ENCODE data around the gene NACC2. TPM values are rescaled to one million over a fixed set of nuclear protein-coding genes. Genes with fewer than 3 reads are reported as not detected.
A peak's percentile ranks its signal among the peaks of the same experiment; 100 is the strongest.

Gene NACC2
- total and polyA plus RNA-seq, 9 donors = 6.8 to 11.7 (median 9.3) TPM

DNA sequence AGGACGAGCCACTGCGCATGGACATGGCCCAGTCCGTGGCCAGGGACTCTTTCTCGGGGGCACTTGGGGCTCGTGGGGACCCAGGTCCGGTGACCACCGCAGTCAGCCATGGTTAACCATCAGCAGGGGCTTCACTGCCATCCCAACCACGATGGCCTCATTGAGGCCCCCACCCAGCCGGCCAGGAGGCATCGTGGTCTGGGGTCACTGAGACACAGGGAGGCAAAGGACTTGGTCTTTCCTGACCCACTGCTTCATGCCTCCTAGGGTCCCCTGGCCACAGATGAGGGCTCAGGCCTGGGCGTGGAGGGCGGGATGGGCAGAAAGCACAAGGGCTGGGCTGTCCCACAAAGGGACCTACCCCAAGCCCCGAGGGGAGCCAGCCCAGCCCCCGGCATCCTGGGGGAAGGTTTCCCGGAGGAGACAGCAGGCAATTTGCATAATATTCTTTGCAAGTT is 6.6 kb downstream of the NACC2 start:
- Histone ChIP-seq H3K4me3 (ENCODE audit: low read length) (no peak overlapping the region), H3K27ac (ENCODE audit: low read length) (no peak overlapping the region)
- WGBS (ENCODE audit: insufficient coverage) = 78% methylated on average over 15 of the region's 15 CpGs

DNA sequence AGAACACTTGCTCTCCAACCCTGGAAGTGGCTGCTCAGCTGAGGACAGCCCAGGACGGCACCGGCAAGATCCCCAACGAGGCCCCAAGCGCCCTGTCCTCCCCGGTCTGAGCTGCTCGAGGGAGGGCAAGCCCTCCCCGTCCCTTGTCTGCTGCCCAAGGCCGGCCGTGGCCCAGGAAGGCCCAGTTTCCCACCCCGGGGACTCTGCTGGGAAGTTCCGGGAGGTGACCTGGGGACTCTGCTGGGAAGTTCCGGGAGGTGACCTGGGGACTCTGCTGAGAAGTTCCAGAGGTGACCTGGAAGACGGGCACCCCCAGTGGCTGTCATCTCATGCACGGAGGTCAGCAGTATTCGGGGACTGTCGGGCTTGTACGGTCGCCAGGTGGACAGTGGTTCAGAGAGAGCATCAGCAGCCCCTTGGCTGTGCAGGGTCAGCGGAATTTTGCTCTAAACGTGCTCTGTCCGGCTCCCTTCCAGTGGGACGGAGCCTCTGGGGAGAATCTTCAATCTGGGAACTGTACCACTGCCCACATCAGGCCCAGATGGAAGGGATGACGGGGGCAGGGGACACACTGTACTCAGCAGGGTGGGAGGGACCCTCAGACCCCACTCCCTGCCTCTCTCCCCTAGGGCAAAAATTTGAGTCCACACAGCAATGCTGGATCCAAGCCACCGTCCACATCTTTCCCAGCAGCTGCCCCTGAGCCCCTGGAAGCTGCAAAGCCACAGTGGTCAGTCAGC is 7.2 kb downstream of the NACC2 start:
- Histone ChIP-seq H3K9me3 (replicated peaks; ENCODE audit: control insufficient read depth, low read depth, low read length) (no peaks in the 10 kb centered on the region), H3K4me1 (ENCODE audit: control insufficient read depth, insufficient read depth, low read length) (peaks cover 70% of the 10 kb centered on the region), H3K27me3 (ENCODE audit: control insufficient read depth, insufficient read depth, low read length) (no peaks in the 10 kb centered on the region), H3K36me3 (ENCODE audit: control insufficient read depth, insufficient read depth, low read length) (peaks cover 15% of the 10 kb centered on the region), H3K4me3 (ENCODE audit: low read length) (no peak overlapping the region), H3K27ac (ENCODE audit: low read length) (no peak overlapping the region)
- peak; percentile 2 for DNase-seq
- whole genome bisulfite sequencing (ENCODE audit: insufficient coverage) = 70% methylated on average over 23 of the region's 24 CpGs

More for the DNA sequence above, 6.6 kb downstream of the NACC2 start:
- H3K36me3 ChIP-seq (ENCODE audit: control insufficient read depth, insufficient read depth, low read length) = peaks cover 9% of the 10 kb centered on the region
- DNase-seq = no peak
- H3K4me1 ChIP-seq (ENCODE audit: control insufficient read depth, insufficient read depth, low read length) = peaks cover 72% of the 10 kb centered on the region
- no peaks in the 10 kb centered on the region for H3K27me3 ChIP-seq (ENCODE audit: control insufficient read depth, insufficient read depth, low read length)
- H3K9me3 ChIP-seq (replicated peaks; ENCODE audit: control insufficient read depth, low read depth, low read length) = no peaks in the 10 kb centered on the region

GRCh38 chr9:136086951-136087740 is 7.9 kb downstream of the NACC2 start:
- Histone ChIP-seq H3K4me3 (ENCODE audit: low read length) (no peak overlapping the region), H3K27me3 (ENCODE audit: control insufficient read depth, insufficient read depth, low read length) (no peaks in the 10 kb centered on the region), H3K36me3 (ENCODE audit: control insufficient read depth, insufficient read depth, low read length) (peaks cover 9% of the 10 kb centered on the region), H3K9me3 (replicated peaks; ENCODE audit: control insufficient read depth, low read depth, low read length) (no peaks in the 10 kb centered on the region), H3K4me1 (ENCODE audit: control insufficient read depth, insufficient read depth, low read length) (peaks cover 70% of the 10 kb centered on the region), H3K27ac (ENCODE audit: low read length) (no peak overlapping the region)
- 88% methylated on average over 21 of the region's 21 CpGs for WGBS (ENCODE audit: insufficient coverage)
- peak; percentile 0 for DNase-seq

DNA sequence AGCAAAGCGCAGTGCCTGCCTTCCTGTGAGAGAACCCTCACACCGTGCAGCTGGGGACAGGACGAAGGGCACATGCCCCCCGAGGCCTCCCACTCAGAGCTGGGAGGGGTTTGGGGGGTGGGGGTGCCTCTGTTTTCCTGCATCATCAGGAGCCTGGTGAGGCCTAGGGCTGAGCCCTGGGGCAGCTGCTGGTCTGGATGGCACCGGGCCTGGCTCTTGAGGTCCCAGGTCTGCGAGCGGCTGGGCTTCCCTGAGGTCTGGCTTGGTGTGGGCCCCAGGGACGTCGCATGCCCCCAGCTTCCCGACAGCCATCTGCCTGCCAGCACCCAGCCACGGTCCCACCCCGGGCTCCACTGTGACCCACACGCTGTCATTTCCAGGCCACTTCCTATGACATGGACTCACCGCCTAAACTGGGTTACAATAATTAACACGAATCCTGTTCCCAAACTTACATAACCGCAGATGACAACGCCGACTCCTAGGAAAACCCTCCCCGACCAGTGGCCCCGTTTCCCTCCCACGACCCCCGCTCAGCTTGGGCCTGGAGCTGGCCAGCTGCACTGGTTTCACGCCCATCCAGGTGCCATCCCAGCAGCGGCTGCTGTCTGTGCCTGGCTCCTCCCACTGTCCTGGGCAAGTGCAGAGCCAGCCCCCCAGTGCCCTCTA is 8.7 kb downstream of the NACC2 start:
- 68% methylated on average over 24 of the region's 24 CpGs for WGBS (ENCODE audit: insufficient coverage)
- peak; percentile 16 for DNase-seq
- H3K4me3 ChIP-seq (ENCODE audit: low read length) = no peak overlapping the region

GRCh38 chr9:136085815-136086212 is 9.3 kb downstream of the NACC2 start:
- H3K27ac ChIP-seq (ENCODE audit: low read length) = peak overlapping the region; percentile 7
- 82% methylated on average over 15 of the region's 16 CpGs for WGBS (ENCODE audit: insufficient coverage)
- H3K36me3 ChIP-seq (ENCODE audit: control insufficient read depth, insufficient read depth, low read length) = peaks cover 9% of the 10 kb centered on the region
- peaks cover 69% of the 10 kb centered on the region for H3K4me1 ChIP-seq (ENCODE audit: control insufficient read depth, insufficient read depth, low read length)
- no peaks in the 10 kb centered on the region for H3K27me3 ChIP-seq (ENCODE audit: control insufficient read depth, insufficient read depth, low read length)
- DNase-seq = peak; percentile 35
- no peaks in the 10 kb centered on the region for H3K9me3 ChIP-seq (replicated peaks; ENCODE audit: control insufficient read depth, low read depth, low read length)
- no peak overlapping the region for H3K4me3 ChIP-seq (ENCODE audit: low read length)

More for the DNA sequence above, 8.7 kb downstream of the NACC2 start:
- no peaks in the 10 kb centered on the region for H3K27me3 ChIP-seq (ENCODE audit: control insufficient read depth, insufficient read depth, low read length)
- H3K9me3 ChIP-seq (replicated peaks; ENCODE audit: control insufficient read depth, low read depth, low read length) = no peaks in the 10 kb centered on the region
- H3K27ac ChIP-seq (ENCODE audit: low read length) = no peak overlapping the region
- peaks cover 70% of the 10 kb centered on the region for H3K4me1 ChIP-seq (ENCODE audit: control insufficient read depth, insufficient read depth, low read length)
- peaks cover 9% of the 10 kb centered on the region for H3K36me3 ChIP-seq (ENCODE audit: control insufficient read depth, insufficient read depth, low read length)

GRCh38 chr9:136084063-136084944 is 10.8 kb downstream of the NACC2 start:
- WGBS (ENCODE audit: insufficient coverage) = 80% methylated on average over 28 of the region's 33 CpGs
- peaks cover 9% of the 10 kb centered on the region for H3K36me3 ChIP-seq (ENCODE audit: control insufficient read depth, insufficient read depth, low read length)
- DNase-seq = peak; percentile 1
- H3K27ac ChIP-seq (ENCODE audit: low read length) = no peak overlapping the region
- no peaks in the 10 kb centered on the region for H3K9me3 ChIP-seq (replicated peaks; ENCODE audit: control insufficient read depth, low read depth, low read length)
- peaks cover 66% of the 10 kb centered on the region for H3K4me1 ChIP-seq (ENCODE audit: control insufficient read depth, insufficient read depth, low read length)
- no peaks in the 10 kb centered on the region for H3K27me3 ChIP-seq (ENCODE audit: control insufficient read depth, insufficient read depth, low read length)
- H3K4me3 ChIP-seq (ENCODE audit: low read length) = no peak overlapping the region

DNA sequence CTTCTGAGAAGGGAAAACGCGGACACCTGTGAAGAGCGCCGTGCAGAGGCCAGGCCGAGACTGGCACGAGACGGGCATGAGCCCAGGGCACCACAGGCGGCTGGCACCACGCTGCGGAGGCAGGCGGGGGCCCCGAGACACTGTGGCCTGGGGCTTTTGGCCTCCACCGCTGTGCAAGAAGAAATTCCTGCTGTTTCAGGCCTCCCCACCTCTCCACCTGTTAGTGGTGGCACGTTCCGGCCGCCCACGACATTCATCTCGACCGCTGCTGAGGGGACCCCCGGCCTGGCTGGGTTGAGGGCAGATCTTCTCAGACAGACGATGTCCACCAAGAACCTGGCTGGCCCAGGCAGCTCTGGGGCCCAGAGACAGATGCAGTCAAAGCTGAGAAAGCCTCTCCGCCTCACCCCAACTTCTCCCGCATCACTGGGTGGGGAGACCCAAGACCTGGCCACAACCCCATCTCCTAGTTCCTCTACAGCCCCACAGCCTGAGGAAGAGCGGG is 11.5 kb downstream of the NACC2 start:
- DNase-seq = no peak
- peaks cover 9% of the 10 kb centered on the region for H3K36me3 ChIP-seq (ENCODE audit: control insufficient read depth, insufficient read depth, low read length)
- H3K27me3 ChIP-seq (ENCODE audit: control insufficient read depth, insufficient read depth, low read length) = no peaks in the 10 kb centered on the region
- no peak overlapping the region for H3K4me3 ChIP-seq (ENCODE audit: low read length)
- WGBS (ENCODE audit: insufficient coverage) = 73% methylated on average over 5 of the region's 24 CpGs
- no peaks in the 10 kb centered on the region for H3K9me3 ChIP-seq (replicated peaks; ENCODE audit: control insufficient read depth, low read depth, low read length)
- H3K27ac ChIP-seq (ENCODE audit: low read length) = no peak overlapping the region
- H3K4me1 ChIP-seq (ENCODE audit: control insufficient read depth, insufficient read depth, low read length) = peaks cover 64% of the 10 kb centered on the region

DNA sequence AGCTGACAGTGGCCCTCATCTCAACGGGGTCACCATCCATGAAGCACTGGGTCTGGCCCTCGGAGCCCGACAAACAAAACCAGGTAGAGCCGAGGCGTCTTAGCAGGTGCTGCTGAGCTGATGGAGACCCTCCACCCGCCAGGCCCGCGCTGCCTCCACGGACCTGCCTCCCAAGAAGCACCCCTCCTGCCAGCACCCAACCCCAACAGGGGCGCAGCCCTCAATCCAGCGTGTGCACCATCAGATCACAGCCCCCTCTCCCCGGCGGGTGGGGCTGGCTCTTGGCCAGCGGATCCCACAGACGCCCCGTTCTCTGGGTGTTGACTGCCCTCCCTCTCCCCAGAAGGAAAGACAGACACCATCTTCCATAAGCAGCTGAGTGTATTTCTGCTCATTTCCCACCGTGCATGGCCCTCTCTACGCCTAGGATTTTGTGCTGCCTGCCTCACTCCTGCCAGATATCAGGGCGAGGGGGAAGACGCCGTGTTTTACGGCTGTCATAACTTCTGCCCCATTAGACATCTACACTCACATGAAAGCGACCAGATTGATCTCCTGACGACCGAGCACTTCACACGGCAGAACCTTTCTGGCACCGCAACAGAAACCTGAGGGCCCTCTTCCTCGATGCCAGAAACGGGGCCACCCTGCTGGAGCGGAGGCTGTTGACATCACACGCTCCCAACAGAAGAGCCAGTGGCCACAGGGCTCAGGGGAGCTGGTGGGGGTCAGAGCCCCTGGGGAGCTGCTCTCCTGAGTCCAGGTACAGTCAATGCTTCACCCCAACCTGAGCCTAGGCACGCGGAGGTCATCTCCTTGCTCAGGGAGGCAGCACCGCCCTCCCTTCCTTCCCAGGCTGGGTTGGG is 12.4 kb downstream of the NACC2 start:
- peak; percentile 2 for DNase-seq
- Histone ChIP-seq H3K27ac (ENCODE audit: low read length) (no peak overlapping the region), H3K27me3 (ENCODE audit: control insufficient read depth, insufficient read depth, low read length) (no peaks in the 10 kb centered on the region), H3K9me3 (replicated peaks; ENCODE audit: control insufficient read depth, low read depth, low read length) (no peaks in the 10 kb centered on the region), H3K4me1 (ENCODE audit: control insufficient read depth, insufficient read depth, low read length) (peaks cover 58% of the 10 kb centered on the region), H3K36me3 (ENCODE audit: control insufficient read depth, insufficient read depth, low read length) (peaks cover 9% of the 10 kb centered on the region), H3K4me3 (ENCODE audit: low read length) (no peak overlapping the region)
- WGBS (ENCODE audit: insufficient coverage) = 68% methylated on average over 26 of the region's 34 CpGs
